Endothelial cell of umbilical vein (primary cell): ENCODE results near the gene BTG2. TPM values are rescaled to one million over a fixed set of nuclear protein-coding genes. Genes with fewer than 3 reads are reported as not detected.

ENCODE experiments used
- BruUV-seq: library from RNA; stranded (reverse); fragments of 400-500 nt; replicated peaks from 2 replicates; lab custom pipeline; 2021; lab: Mats Ljungman, UMichigan
- CTCF ChIA-PET: fragments of 300-600, 350-600 bp; sonication (Branson Sonifier 250); formaldehyde crosslinking; loops from one replicate; lab custom pipeline; 2021; ENCODE audit warnings: antibody characterized with exemption, inconsistent platforms; lab: Charles Lee
- POLR2A ChIA-PET: fragments of 300-600, 350-600 bp; sonication (Branson Sonifier 250); formaldehyde crosslinking; loops from one replicate; lab custom pipeline; 2021; ENCODE audit warnings: antibody characterized with exemption, inconsistent platforms; lab: Charles Lee
- DNase-seq: peaks from one replicate; pipeline ENCODE4 v3.0.0-alpha.2; 2011; ENCODE audit warnings: low read depth, low spot score
- FAIRE-seq: peaks from 2 replicates; lab custom pipeline; 2011; peaks lifted over from hg19 to GRCh38; lab: Jason Lieb, UNC
- H2AFZ ChIP-seq: 2 replicates; pipeline ENCODE4 v1.6.0; 2012; ENCODE audit warnings: low read depth, low read length, control low read depth, inconsistent platforms
- H3K27ac ChIP-seq: 2 replicates; pipeline ENCODE4 v1.5.1; 2011; ENCODE audit warnings: low read depth, mild to moderate bottlenecking, control low read depth, low read length, moderate library complexity; ENCODE audit not compliant: insufficient read depth
- H3K27me3 ChIP-seq, 2 experiments: 2 replicates each; pipeline versions ENCODE4 v1.6.0 to v1.6.1; 2011; ENCODE audit warnings: low read length in 2 of 2, mixed read lengths in 1 of 2; ENCODE audit not compliant: control insufficient read depth in 2 of 2, insufficient read depth in 2 of 2
- H3K36me3 ChIP-seq, 2 experiments: 2 replicates in 1 of 2; 3 replicates in 1 of 2; pipeline ENCODE4 v1.5.1; 2011; ENCODE audit warnings: low read length in 2 of 2, mild to moderate bottlenecking in 1 of 2, moderate library complexity in 1 of 2; ENCODE audit not compliant: control insufficient read depth in 2 of 2, insufficient read depth in 2 of 2; ENCODE audit errors: extremely low read depth in 1 of 2
- H3K4me1 ChIP-seq: 3 replicates; pipeline ENCODE4 v1.5.1; 2011; ENCODE audit warnings: mild to moderate bottlenecking, low read length; ENCODE audit not compliant: control insufficient read depth, insufficient read depth; ENCODE audit errors: extremely low read depth
- H3K4me2 ChIP-seq: 2 replicates; pipeline ENCODE4 v1.6.1; 2011; ENCODE audit warnings: low read length, control low read depth, mixed read lengths; ENCODE audit not compliant: insufficient read depth
- H3K4me3 ChIP-seq, 3 experiments: fragments of 200-600 bp in 1 of 3; sonication (generic), shearing (Covaris generic) in 1 of 3; replicated peaks in 1 of 3; 2 replicates each; pipeline ENCODE4 v1.5.1; 2011 to 2016; ENCODE audit warnings: control low read depth in 3 of 3, low read length in 3 of 3, mild to moderate bottlenecking in 2 of 3, inconsistent platforms in 1 of 3, low read depth in 1 of 3, moderate library complexity in 1 of 3; ENCODE audit not compliant: insufficient read depth in 1 of 3
- H3K79me2 ChIP-seq: 2 replicates; pipeline ENCODE4 v1.6.0; 2012; ENCODE audit warnings: low read length, inconsistent platforms; ENCODE audit not compliant: control insufficient read depth, insufficient read depth
- H3K9ac ChIP-seq: replicated peaks from 2 replicates; pipeline ENCODE3; 2011; ENCODE audit warnings: low read length, control low read depth; ENCODE audit not compliant: insufficient read depth; ENCODE audit errors: extremely low read depth
- H3K9me1 ChIP-seq: replicated peaks from 3 replicates; pipeline ENCODE4 v1.6.0; 2011; ENCODE audit warnings: mild to moderate bottlenecking, low read length; ENCODE audit not compliant: control insufficient read depth, insufficient read depth; ENCODE audit errors: extremely low read depth
- H3K9me3 ChIP-seq: replicated peaks from 2 replicates; pipeline ENCODE4 v1.5.1; 2012; ENCODE audit warnings: low read length, inconsistent platforms; ENCODE audit not compliant: control insufficient read depth, insufficient read depth
- H4K20me1 ChIP-seq: replicated peaks from 2 replicates; pipeline ENCODE3; 2011; ENCODE audit warnings: mild to moderate bottlenecking, low read length; ENCODE audit not compliant: control insufficient read depth, insufficient read depth; ENCODE audit errors: extremely low read depth
- FOS ChIP-seq: IDR thresholded peaks from 2 replicates; pipeline ENCODE4 v1.6.1; 2011; ENCODE audit warnings: mild to moderate bottlenecking, low read length, moderate library complexity, borderline replicate concordance; ENCODE audit not compliant: insufficient read depth
- GATA2 ChIP-seq: IDR thresholded peaks from 2 replicates; pipeline ENCODE4 v1.7.0; 2011; ENCODE audit warnings: low read depth, mild to moderate bottlenecking, moderate library complexity, mixed read lengths, low read length; ENCODE audit not compliant: insufficient read length, insufficient read depth
- JUN ChIP-seq: IDR thresholded peaks from 2 replicates; pipeline ENCODE4 v1.6.1; 2011; ENCODE audit warnings: borderline replicate concordance, low read depth; ENCODE audit not compliant: insufficient read length, insufficient read depth
- MYC ChIP-seq: IDR thresholded peaks from one replicate; pipeline ENCODE4 v1.6.1; 2011; ENCODE audit warnings: mild to moderate bottlenecking, low read depth, low read length
- POLR2A ChIP-seq: IDR thresholded peaks from 2 replicates; pipeline ENCODE4 v1.6.1; 2012; ENCODE audit warnings: low read depth, mild to moderate bottlenecking, control low read depth, low read length
- dilution Hi-C: fragments of 300-500 bp; cut with MboI; formaldehyde crosslinking; loops from one replicate; pipeline ENCODE4 v1.15.0; 2019; ENCODE audit warnings: low sequenced_read_pairs; ENCODE audit not compliant: extremely low pct_ligation_motif_present
- intact Hi-C: fragments of 100-400 bp; cut with micrococcal nuclease; formaldehyde crosslinking; loops from one replicate; pipeline ENCODE4 v1.10.0; 2022
- polyA plus RNA-seq, 4 experiments: library from polyadenylated mRNA; depleted of rRNA in 3 of 4; stranded (reverse) in 3 of 4; unstranded in 1 of 4; fragments of >200 nt; gene quantifications; 2 replicates each; pipeline versions ENCODE4 v1.2.1 to v1.2.3, GENCODE V29; 2011 to 2012; ENCODE audit warnings: missing spikeins in 1 of 4
- total RNA-seq: library from RNA; stranded (reverse); gene quantifications from 2 replicates; pipeline ENCODE4 v1.2.3, GENCODE V29; 2021
- TF ChIP-seq, protein P1 (sequence below): IDR thresholded peaks from 2 replicates; pipeline ENCODE4 v1.6.1; 2011; ENCODE audit not compliant: insufficient read depth, insufficient read length
- TF ChIP-seq, protein P2 (sequence below), 2 donors: IDR thresholded peaks; 1 replicate in 1 of 2; 2 replicates in 1 of 2; pipeline ENCODE4 v1.5.1; 2011; ENCODE audit warnings: low read length in 2 of 2, mild to moderate bottlenecking in 2 of 2, moderate library complexity in 2 of 2, control low read depth in 1 of 2, inconsistent platforms in 1 of 2, low read depth in 1 of 2; ENCODE audit not compliant: insufficient read depth in 1 of 2; ENCODE audit errors: extremely low read depth in 1 of 2

The BTG2 gene
- total and polyA plus RNA-seq, 2 donors (not counting 3 experiments of a cell fraction or from before 2014, with no cell fraction given), result 35.6 to 50.1 TPM

DNA sequence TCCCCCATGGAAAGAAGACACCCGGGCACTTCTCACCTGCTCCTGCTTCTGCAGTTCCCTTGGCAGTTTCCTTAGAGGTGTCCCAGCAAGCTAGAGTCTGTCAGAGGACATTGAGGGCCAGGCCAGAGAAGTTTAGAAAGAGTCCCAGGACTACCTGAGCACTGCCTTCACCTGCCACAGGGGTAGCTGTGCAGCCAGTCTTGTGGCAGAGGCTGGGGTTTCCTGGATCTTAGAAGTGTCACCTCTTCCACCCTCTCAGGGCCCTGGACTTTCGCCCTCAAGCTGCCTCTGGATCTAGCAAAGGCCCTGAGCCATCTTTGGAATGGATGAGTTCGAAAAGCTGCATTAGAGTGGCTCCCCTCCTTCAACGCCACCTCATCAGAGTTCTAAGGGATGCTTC is 34.9 kb upstream of the BTG2 start:
- H3K9me1 ChIP-seq, result no peaks in the 10 kb centered on the region
- H3K27ac ChIP-seq, result no peak overlapping the region
- TF ChIP-seq, protein P1, sequence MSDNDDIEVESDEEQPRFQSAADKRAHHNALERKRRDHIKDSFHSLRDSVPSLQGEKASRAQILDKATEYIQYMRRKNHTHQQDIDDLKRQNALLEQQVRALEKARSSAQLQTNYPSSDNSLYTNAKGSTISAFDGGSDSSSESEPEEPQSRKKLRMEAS, result no peak
- TF ChIP-seq FOS (no peak), POLR2A (no peak), GATA2 (no peak), MYC (no peak), JUN (no peak)
- TF ChIP-seq, protein P2, sequence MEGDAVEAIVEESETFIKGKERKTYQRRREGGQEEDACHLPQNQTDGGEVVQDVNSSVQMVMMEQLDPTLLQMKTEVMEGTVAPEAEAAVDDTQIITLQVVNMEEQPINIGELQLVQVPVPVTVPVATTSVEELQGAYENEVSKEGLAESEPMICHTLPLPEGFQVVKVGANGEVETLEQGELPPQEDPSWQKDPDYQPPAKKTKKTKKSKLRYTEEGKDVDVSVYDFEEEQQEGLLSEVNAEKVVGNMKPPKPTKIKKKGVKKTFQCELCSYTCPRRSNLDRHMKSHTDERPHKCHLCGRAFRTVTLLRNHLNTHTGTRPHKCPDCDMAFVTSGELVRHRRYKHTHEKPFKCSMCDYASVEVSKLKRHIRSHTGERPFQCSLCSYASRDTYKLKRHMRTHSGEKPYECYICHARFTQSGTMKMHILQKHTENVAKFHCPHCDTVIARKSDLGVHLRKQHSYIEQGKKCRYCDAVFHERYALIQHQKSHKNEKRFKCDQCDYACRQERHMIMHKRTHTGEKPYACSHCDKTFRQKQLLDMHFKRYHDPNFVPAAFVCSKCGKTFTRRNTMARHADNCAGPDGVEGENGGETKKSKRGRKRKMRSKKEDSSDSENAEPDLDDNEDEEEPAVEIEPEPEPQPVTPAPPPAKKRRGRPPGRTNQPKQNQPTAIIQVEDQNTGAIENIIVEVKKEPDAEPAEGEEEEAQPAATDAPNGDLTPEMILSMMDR (IDR thresholded peaks at IDR 0.05; ENCODE audit: extremely low read depth in 1 of 2, insufficient read depth in 1 of 2, low read depth in 1 of 2, low read length in 2 of 2), result no peak
- H2AFZ ChIP-seq, result peak overlapping the region; percentile 58
- H3K36me3 ChIP-seq, result no peaks in the 10 kb centered on the region
- no peaks in the 10 kb centered on the region for H3K9me3 ChIP-seq
- ChIA-PET CTCF (interaction anchor here (0.9 to 19.8 kb wide), 8 partner anchors 15 to 408 kb away, joined by 3 to 1014 read pairs (median 40); partner anchors contain the start of gene BTG2), POLR2A (no interaction called here)
- intact Hi-C loops (no loop called here), dilution Hi-C loops (no loop called here)
- no peak overlapping the region for H3K9ac ChIP-seq
- no peak overlapping the region for H3K4me2 ChIP-seq
- peaks cover 9% of the 10 kb centered on the region for H3K4me1 ChIP-seq
- no peak for FAIRE-seq
- H4K20me1 ChIP-seq, result no peaks in the 10 kb centered on the region
- no peaks in the 10 kb centered on the region for H3K79me2 ChIP-seq
- H3K27me3 ChIP-seq, result no peaks in the 10 kb centered on the region
- no peak overlapping the region for H3K4me3 ChIP-seq
- no peak for DNase-seq
- BruUV-seq, result no TSS peak
